SU-DHL-6 (cell line): ENCODE measurements around the gene SLC6A11.

Experiments
- CTCF ChIP-seq: fragments of 200-600 bp; sonication (generic); IDR thresholded peaks from one replicate; pipeline ENCODE4 v1.5.1; 2017; ENCODE audit warnings: antibody characterized with exemption, mild to moderate bottlenecking, low read length, moderate library complexity; ENCODE audit not compliant: insufficient read depth, poor library complexity, severe bottlenecking
- EZH2phosphoT487 ChIP-seq: fragments of 200-600 bp; sonication (generic), shearing (Covaris generic); conservative IDR thresholded peaks from 2 replicates; pipeline ENCODE4 v1.6.1; 2018; ENCODE audit warnings: mild to moderate bottlenecking, antibody characterized with exemption, low read length, moderate library complexity, mixed read lengths

- TF ChIP-seq CTCF = no peak
- TF ChIP-seq EZH2phosphoT487 = no peak
Observed at GRCh38 chr3:10887015-10887414, 71.0 kb downstream of the SLC6A11 start.
